Nephron progenitor cell (in vitro differentiated cells): ENCODE results near the gene COL12A1.

ENCODE experiments used
- DNase-seq: peaks from one replicate; pipeline ENCODE4 v3.0.0; 2021
- H3K27ac Mint-ChIP-seq: 2 replicates; pipeline ENCODE4 v1.8.0; 2021; ENCODE audit warnings: mild to moderate bottlenecking, moderate library complexity, mixed read lengths
- H3K27me3 Mint-ChIP-seq: 2 replicates; pipeline ENCODE4 v1.8.0; 2021; ENCODE audit warnings: mild to moderate bottlenecking, low read depth, mixed read lengths; ENCODE audit not compliant: poor library complexity
- H3K36me3 Mint-ChIP-seq: 2 replicates; pipeline ENCODE4 v1.8.0; 2021; ENCODE audit warnings: low read depth, mixed read lengths
- H3K4me1 Mint-ChIP-seq: 2 replicates; pipeline ENCODE4 v1.8.0; 2021; ENCODE audit warnings: mixed read lengths
- H3K4me3 Mint-ChIP-seq: 2 replicates; pipeline ENCODE4 v1.8.0; 2021; ENCODE audit warnings: mild to moderate bottlenecking, moderate library complexity, mixed read lengths
- H3K9me3 Mint-ChIP-seq: 2 replicates; pipeline ENCODE4 v1.8.0; 2021; ENCODE audit warnings: mild to moderate bottlenecking, moderate library complexity, mixed read lengths
- TF ChIP-seq, protein P1 (sequence below): fragments of 200-600 bp; sonication (generic); IDR thresholded peaks from 2 replicates; pipeline ENCODE4 v1.5.0; 2021; ENCODE audit warnings: antibody characterized with exemption

The COL12A1 gene

DNA sequence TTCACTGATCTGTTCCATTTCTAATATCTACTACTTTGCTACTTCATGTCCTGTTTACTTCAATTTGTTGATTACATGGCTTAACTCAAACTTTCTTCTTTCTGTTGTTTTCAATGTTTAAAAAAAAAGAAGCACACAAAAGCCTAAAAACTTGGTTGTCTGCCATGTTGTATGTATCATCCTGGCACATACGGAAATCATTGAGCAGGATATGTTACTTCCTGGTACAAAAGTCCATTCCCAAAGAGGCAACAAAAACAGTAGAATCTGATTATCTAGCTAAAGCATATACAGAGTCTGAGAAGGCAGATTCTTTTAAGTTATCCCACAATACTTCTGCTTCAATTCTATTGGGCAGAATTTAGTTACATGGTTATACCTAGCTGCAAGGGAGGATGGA is 14.5 kb upstream of the COL12A1 start:
- Mint-ChIP-seq H3K36me3 (no peaks in the 10 kb centered on the region), H3K9me3 (no peaks in the 10 kb centered on the region), H3K27ac (no peak overlapping the region), H3K27me3 (peaks cover 4% of the 10 kb centered on the region), H3K4me1 (peaks cover 12% of the 10 kb centered on the region), H3K4me3 (no peak overlapping the region)
- DNase-seq = no peak
- TF ChIP-seq, protein P1, sequence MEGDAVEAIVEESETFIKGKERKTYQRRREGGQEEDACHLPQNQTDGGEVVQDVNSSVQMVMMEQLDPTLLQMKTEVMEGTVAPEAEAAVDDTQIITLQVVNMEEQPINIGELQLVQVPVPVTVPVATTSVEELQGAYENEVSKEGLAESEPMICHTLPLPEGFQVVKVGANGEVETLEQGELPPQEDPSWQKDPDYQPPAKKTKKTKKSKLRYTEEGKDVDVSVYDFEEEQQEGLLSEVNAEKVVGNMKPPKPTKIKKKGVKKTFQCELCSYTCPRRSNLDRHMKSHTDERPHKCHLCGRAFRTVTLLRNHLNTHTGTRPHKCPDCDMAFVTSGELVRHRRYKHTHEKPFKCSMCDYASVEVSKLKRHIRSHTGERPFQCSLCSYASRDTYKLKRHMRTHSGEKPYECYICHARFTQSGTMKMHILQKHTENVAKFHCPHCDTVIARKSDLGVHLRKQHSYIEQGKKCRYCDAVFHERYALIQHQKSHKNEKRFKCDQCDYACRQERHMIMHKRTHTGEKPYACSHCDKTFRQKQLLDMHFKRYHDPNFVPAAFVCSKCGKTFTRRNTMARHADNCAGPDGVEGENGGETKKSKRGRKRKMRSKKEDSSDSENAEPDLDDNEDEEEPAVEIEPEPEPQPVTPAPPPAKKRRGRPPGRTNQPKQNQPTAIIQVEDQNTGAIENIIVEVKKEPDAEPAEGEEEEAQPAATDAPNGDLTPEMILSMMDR = no peak

GRCh38 chr6:75219263-75219662 is 13.4 kb upstream of the COL12A1 start:
- TF ChIP-seq, protein P1 = no peak
- Mint-ChIP-seq H3K27ac (no peak overlapping the region), H3K4me1 (peaks cover 9% of the 10 kb centered on the region), H3K4me3 (no peak overlapping the region), H3K36me3 (no peaks in the 10 kb centered on the region), H3K9me3 (no peaks in the 10 kb centered on the region), H3K27me3 (peaks cover 4% of the 10 kb centered on the region)
- DNase-seq = no peak

- Mint-ChIP-seq H3K4me1 (peaks cover 6% of the 10 kb centered on the region), H3K36me3 (no peaks in the 10 kb centered on the region), H3K27ac (no peak overlapping the region), H3K27me3 (no peaks in the 10 kb centered on the region), H3K9me3 (no peaks in the 10 kb centered on the region), H3K4me3 (no peak overlapping the region)
- TF ChIP-seq, protein P1 = no peak
- no peak for DNase-seq
Measured at GRCh38 chr6:75217193-75217592, 11.3 kb upstream of the COL12A1 start.

- peaks cover 19% of the 10 kb centered on the region for H3K4me1 Mint-ChIP-seq
- DNase-seq = no peak
- no peaks in the 10 kb centered on the region for H3K9me3 Mint-ChIP-seq
- H3K36me3 Mint-ChIP-seq = no peaks in the 10 kb centered on the region
- H3K4me3 Mint-ChIP-seq = no peak overlapping the region
- H3K27ac Mint-ChIP-seq = no peak overlapping the region
- H3K27me3 Mint-ChIP-seq = peaks cover 3% of the 10 kb centered on the region
- TF ChIP-seq, protein P1 = no peak
Measured at GRCh38 chr6:75215291-75215690, 9.4 kb upstream of the COL12A1 start.

DNA sequence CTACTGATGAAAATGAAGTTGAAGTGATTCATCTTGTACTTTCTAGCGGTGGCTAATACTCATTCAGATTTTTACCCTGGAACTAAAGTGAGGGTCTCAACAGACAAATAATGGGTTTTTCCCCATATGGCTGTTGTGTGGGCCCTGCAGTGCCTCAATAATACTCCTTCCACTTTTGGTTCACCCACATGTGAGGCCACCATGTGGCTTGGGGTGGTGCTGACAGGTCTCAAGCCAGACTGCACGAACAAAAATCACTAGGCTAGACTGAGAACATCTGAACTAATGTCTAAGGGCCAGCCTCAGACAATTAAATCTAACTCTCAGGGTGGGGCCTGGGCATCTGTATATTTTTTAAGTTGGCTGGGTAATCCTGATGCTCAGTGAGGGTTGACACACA is 7.9 kb upstream of the COL12A1 start:
- Mint-ChIP-seq H3K9me3 (no peaks in the 10 kb centered on the region), H3K4me1 (peaks cover 24% of the 10 kb centered on the region), H3K27me3 (peaks cover 17% of the 10 kb centered on the region), H3K36me3 (no peaks in the 10 kb centered on the region), H3K27ac (no peak overlapping the region), H3K4me3 (no peak overlapping the region)
- TF ChIP-seq, protein P1 = no peak
- DNase-seq = no peak

DNA sequence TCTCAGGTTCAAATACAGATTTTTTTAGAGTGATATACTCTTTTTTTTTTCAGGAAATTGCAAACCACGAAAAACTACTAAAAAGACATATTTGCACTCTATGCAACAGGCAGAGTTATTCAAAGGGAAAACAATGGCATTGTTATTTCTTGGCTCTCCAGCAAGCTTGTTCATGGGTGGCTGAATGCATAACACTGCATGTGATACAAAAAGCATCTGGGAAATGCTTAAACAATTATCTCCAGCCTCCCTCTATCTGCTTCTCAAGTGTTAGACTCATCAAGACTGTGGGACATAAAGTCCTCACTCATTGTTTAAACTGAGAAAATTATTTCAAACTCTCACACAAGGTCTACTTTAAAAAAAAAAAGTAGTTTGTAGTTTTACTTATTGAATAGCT is 7.3 kb upstream of the COL12A1 start:
- DNase-seq = no peak
- Mint-ChIP-seq H3K9me3 (no peaks in the 10 kb centered on the region), H3K27me3 (peaks cover 23% of the 10 kb centered on the region), H3K36me3 (no peaks in the 10 kb centered on the region), H3K4me1 (peaks cover 31% of the 10 kb centered on the region), H3K4me3 (no peak overlapping the region), H3K27ac (no peak overlapping the region)
- TF ChIP-seq, protein P1 = no peak
